HTERT RPE-1 (cell line): ENCODE measurements around the gene TES.
"Not testable (repeated sequence)": the region's sequence is repeated elsewhere in the genome, so short reads cannot be mapped to it uniquely, and the experiment has no call there.

ENCODE experiments used
- in situ Hi-C: fragments of 300-500 bp; cut with MboI; formaldehyde crosslinking; loops from 4 replicates; pipeline ENCODE4 v1.14.3; 2020; ENCODE audit warnings: low sequenced_read_pairs

TES gene

GRCh38 chr7:116242178-116242577 lies 31.8 kb downstream of the TES start:
- in situ Hi-C loops, result no loop called here

- in situ Hi-C loops, result no loop called here
These were observed 32.4 kb downstream of the TES start for GRCh38 chr7:116242759-116243158.

- in situ Hi-C loops, result not testable (repeated sequence)
These were observed 34.5 kb downstream of the TES start for GRCh38 chr7:116244803-116245202.

- in situ Hi-C loops, result no loop called here
These were observed 36.0 kb downstream of the TES start for GRCh38 chr7:116246357-116246756.

- in situ Hi-C loops, result no loop called here
These were observed 39.7 kb downstream of the TES start for GRCh38 chr7:116249969-116250553.

GRCh38 chr7:116251675-116252074 lies 41.3 kb downstream of the TES start:
- in situ Hi-C loops, result no loop called here

- in situ Hi-C loops, result no loop called here
These were observed 41.9 kb downstream of the TES start for GRCh38 chr7:116252249-116252648.

- in situ Hi-C loops, result no loop called here
These were observed 46.8 kb downstream of the TES start for GRCh38 chr7:116257156-116257555.

GRCh38 chr7:116258734-116259133 lies 48.4 kb downstream of the TES start:
- in situ Hi-C loops, result no loop called here

GRCh38 chr7:116259156-116259870 lies 49.0 kb downstream of the TES start:
- in situ Hi-C loops, result no loop called here

- in situ Hi-C loops, result no loop called here
These were observed 49.6 kb downstream of the TES start for GRCh38 chr7:116259871-116260440.

- in situ Hi-C loops, result no loop called here
These were observed 51.6 kb downstream of the TES start for GRCh38 chr7:116261904-116262303.

- in situ Hi-C loops, result no loop called here
These were observed 55.5 kb downstream of the TES start for GRCh38 chr7:116265881-116266280.

- in situ Hi-C loops, result no loop called here
These were observed 59.1 kb downstream of the TES start for GRCh38 chr7:116269466-116269865.

- in situ Hi-C loops, result no loop called here
These were observed 61.0 kb downstream of the TES start for GRCh38 chr7:116271161-116271913.

- in situ Hi-C loops, result no loop called here
These were observed 61.9 kb downstream of the TES start for GRCh38 chr7:116271963-116272886.

GRCh38 chr7:116273283-116273917 lies 63.1 kb downstream of the TES start:
- in situ Hi-C loops, result no loop called here

- in situ Hi-C loops, result no loop called here
These were observed 63.6 kb downstream of the TES start for GRCh38 chr7:116273918-116274301.

GRCh38 chr7:116277070-116277469 lies 66.7 kb downstream of the TES start:
- in situ Hi-C loops, result no loop called here

- in situ Hi-C loops, result no loop called here
These were observed 68.9 kb downstream of the TES start for GRCh38 chr7:116279217-116279616.
